B cell (primary cell): ENCODE results near the gene BRIP1. TPM values are rescaled to one million over a fixed set of nuclear protein-coding genes. Genes with fewer than 3 reads are reported as not detected.
"Not testable (repeated sequence)": the region's sequence is repeated elsewhere in the genome, so short reads cannot be mapped to it uniquely, and the experiment has no call there.

ENCODE experiments used
- ATAC-seq: fragments of 200-7000 bp; cut with Tn5 transposase; one replicate; pipeline ENCODE4 v1.10.0; 2021; ENCODE audit warnings: low read depth, mild to moderate bottlenecking, moderate number of reproducible peaks, moderate library complexity
- CTCF ChIA-PET: fragments of 350-600 bp; sonication (Branson Sonifier 250); formaldehyde crosslinking; loops from one replicate; lab custom pipeline; 2021; ENCODE audit warnings: antibody characterized with exemption, inconsistent platforms; lab: Charles Lee
- POLR2A ChIA-PET: fragments of 350-600 bp; sonication (Branson Sonifier 250); formaldehyde crosslinking; loops from one replicate; lab custom pipeline; 2021; ENCODE audit warnings: antibody characterized with exemption; lab: Charles Lee
- DNase-seq: peaks from one replicate; pipeline ENCODE4 v3.0.0; 2013
- H2AFZ ChIP-seq: 2 replicates; pipeline ENCODE4 v1.6.1; 2012; ENCODE audit warnings: mild to moderate bottlenecking, low read depth, low read length; ENCODE audit not compliant: insufficient read depth, poor library complexity, severe bottlenecking
- H3K27ac ChIP-seq, 2 donors: 1 replicate in 1 of 2; 2 replicates in 1 of 2; pipeline ENCODE4 v1.5.1; 2012 to 2013; ENCODE audit warnings: low read length in 2 of 2, mild to moderate bottlenecking in 2 of 2, moderate library complexity in 1 of 2
- H3K27me3 ChIP-seq, 4 experiments: fragments of 200-600 bp in 1 of 4; sonication (generic) in 1 of 4; replicated peaks in 1 of 4; 1 replicate in 2 of 4; 2 replicates in 2 of 4; pipeline versions ENCODE4 v1.6.1 to v1.7.0; 2013 to 2016; ENCODE audit warnings: low read length in 3 of 4, mild to moderate bottlenecking in 2 of 4, mixed read lengths in 1 of 4, moderate library complexity in 1 of 4; ENCODE audit not compliant: insufficient read depth in 4 of 4, control insufficient read depth in 3 of 4; ENCODE audit errors: control extremely low read depth in 1 of 4
- H3K36me3 ChIP-seq, 2 experiments: replicated peaks in 1 of 2; 1 replicate in 1 of 2; 2 replicates in 1 of 2; pipeline versions ENCODE4 v1.6.1 to v1.7.1; 2013; ENCODE audit warnings: low read length in 1 of 2; ENCODE audit not compliant: insufficient read depth in 2 of 2, control insufficient read depth in 1 of 2; ENCODE audit errors: control extremely low read depth in 1 of 2, extremely low read depth in 1 of 2
- H3K4me1 ChIP-seq, 2 donors: fragments of 200-600 bp in 1 of 2; sonication (generic) in 1 of 2; 1 replicate in 1 of 2; 2 replicates in 1 of 2; pipeline versions ENCODE4 v1.5.1 to v1.6.1; 2013 to 2017; ENCODE audit warnings: low read length in 2 of 2; ENCODE audit not compliant: control insufficient read depth in 2 of 2, insufficient read depth in 2 of 2
- H3K4me2 ChIP-seq: replicated peaks from 2 replicates; pipeline ENCODE3; 2012; ENCODE audit warnings: mild to moderate bottlenecking, low read depth, low read length; ENCODE audit not compliant: poor library complexity, severe bottlenecking
- H3K4me3 ChIP-seq, 5 experiments: fragments of 200-600 bp in 1 of 5; sonication (generic) in 1 of 5; 1 replicate in 3 of 5; 2 replicates in 2 of 5; pipeline versions ENCODE4 v1.5.1 to v1.7.0; 2011 to 2016; ENCODE audit warnings: low read length in 4 of 5, mild to moderate bottlenecking in 4 of 5, low read depth in 2 of 5, control low read depth in 1 of 5, moderate library complexity in 1 of 5; ENCODE audit not compliant: insufficient read depth in 1 of 5; ENCODE audit errors: control extremely low read depth in 1 of 5, extremely low read depth in 1 of 5
- H3K79me2 ChIP-seq: fragments of 200-600 bp; sonication (generic); one replicate; pipeline ENCODE4 v1.6.0; 2016; ENCODE audit warnings: low read length; ENCODE audit not compliant: control insufficient read depth, insufficient read depth
- H3K9ac ChIP-seq: fragments of 200-600 bp; sonication (generic); 2 replicates; pipeline ENCODE4 v1.6.1; 2017; ENCODE audit warnings: mild to moderate bottlenecking, low read length, moderate library complexity
- H3K9me3 ChIP-seq, 3 donors: one replicate each; pipeline versions ENCODE4 v1.6.1 to v1.7.1; 2013; ENCODE audit warnings: low read length in 2 of 3; ENCODE audit not compliant: control insufficient read depth in 2 of 3, insufficient read depth in 1 of 3; ENCODE audit errors: control extremely low read depth in 1 of 3
- H4K20me1 ChIP-seq: 2 replicates; pipeline ENCODE4 v1.6.0; 2012; ENCODE audit warnings: mild to moderate bottlenecking, low read length; ENCODE audit not compliant: insufficient read depth, control insufficient read depth, poor library complexity, severe bottlenecking
- H3K27ac Mint-ChIP-seq: one replicate; pipeline ENCODE4 v1.8.0; 2021; ENCODE audit warnings: mixed read lengths
- H3K27me3 Mint-ChIP-seq: one replicate; pipeline ENCODE4 v1.8.0; 2021; ENCODE audit warnings: mixed read lengths
- H3K4me1 Mint-ChIP-seq: one replicate; pipeline ENCODE4 v1.8.0; 2021; ENCODE audit warnings: mixed read lengths
- H3K4me3 Mint-ChIP-seq: one replicate; pipeline ENCODE4 v1.8.0; 2021; ENCODE audit warnings: mixed read lengths
- H3K9me3 Mint-ChIP-seq: one replicate; pipeline ENCODE4 v1.8.0; 2022; ENCODE audit warnings: mixed read lengths; ENCODE audit not compliant: insufficient read depth
- CTCF ChIP-seq: fragments of 200-600 bp; IDR thresholded peaks from one replicate; pipeline ENCODE4 v1.8.0; 2022; ENCODE audit warnings: antibody characterized with exemption, mild to moderate bottlenecking
- EZH2 ChIP-seq: IDR thresholded peaks from 2 replicates; pipeline ENCODE4 v1.6.1; 2012; ENCODE audit warnings: borderline replicate concordance, low read depth, mild to moderate bottlenecking, moderate library complexity, low read length; ENCODE audit not compliant: insufficient read depth, poor library complexity, severe bottlenecking
- WGBS: methylation state at CpG from one replicate; pipeline ENCODE4 v1.1.5; 2013; ENCODE audit warnings: missing lambda C conversion rate; ENCODE audit not compliant: insufficient coverage; 5-methylcytosine and 5-hydroxymethylcytosine counted together
- intact Hi-C: fragments of 100-400 bp; cut with micrococcal nuclease; formaldehyde crosslinking; loops from one replicate; pipeline ENCODE4 v1.10.0; 2022
- polyA plus RNA-seq: library from polyadenylated mRNA; depleted of rRNA; stranded (reverse); fragments of >200 nt; gene quantifications from 2 replicates; pipeline ENCODE4 v1.2.3, GENCODE V29; 2012
- total RNA-seq, 2 donors: library from RNA; stranded (reverse); fragments of 120-200 nt in 1 of 2; gene quantifications; 1 replicate in 1 of 2; 2 replicates in 1 of 2; pipeline versions ENCODE4 v1.2.3 to v1.2.4, GENCODE V29; 2013 to 2022

BRIP1 gene
- total and polyA plus RNA-seq, 2 donors (not counting 1 experiment from before 2014, with no cell fraction given) = 0.89 to 2.4 TPM

DNA sequence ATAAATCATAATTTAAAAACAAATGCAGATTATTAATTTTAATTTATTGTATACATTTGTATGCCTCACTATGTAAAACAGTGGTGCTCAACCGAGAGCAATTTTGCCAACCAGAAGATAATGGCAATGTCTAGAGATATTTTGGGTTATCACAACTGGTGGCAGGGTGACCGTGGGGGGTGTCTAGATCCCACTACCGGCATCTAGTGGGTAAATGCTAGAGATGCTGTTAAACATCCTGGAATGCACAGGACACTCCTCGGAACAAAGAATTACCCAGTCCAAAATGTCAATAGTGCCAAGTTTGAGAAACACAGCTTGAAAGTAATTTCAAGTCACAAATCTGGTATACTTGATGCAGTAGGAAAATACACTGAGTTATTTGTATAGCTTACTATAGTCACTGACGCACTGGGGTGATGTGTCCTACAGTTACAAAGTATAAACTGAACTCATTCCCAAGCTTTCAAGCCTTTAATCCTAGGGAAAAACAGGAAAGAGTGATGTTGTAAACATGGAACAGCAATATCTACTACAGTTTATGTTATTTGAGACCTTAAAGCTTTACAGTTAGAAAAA is 133.5 kb downstream of the BRIP1 start:
- Mint-ChIP-seq H3K4me1 (no peaks in the 10 kb centered on the region), H3K27ac (no peak overlapping the region), H3K9me3 (no peaks in the 10 kb centered on the region), H3K27me3 (no peaks in the 10 kb centered on the region), H3K4me3 (no peak overlapping the region)
- no peak overlapping the region for H3K4me2 ChIP-seq
- intact Hi-C loops = no loop called here
- no peak for ATAC-seq
- WGBS = 100% methylated on average over 3 of the region's 5 CpGs
- no peaks in the 10 kb centered on the region for H3K36me3 ChIP-seq
- ChIA-PET CTCF (no interaction called here), POLR2A (no interaction called here)
- H3K9me3 ChIP-seq = no peaks in the 10 kb centered on the region
- no peaks in the 10 kb centered on the region for H3K4me1 ChIP-seq
- no peaks in the 10 kb centered on the region for H4K20me1 ChIP-seq
- H3K4me3 ChIP-seq = no peak overlapping the region
- H3K27ac ChIP-seq = no peak overlapping the region
- no peak for DNase-seq
- TF ChIP-seq EZH2 (no peak), CTCF (no peak)
- H2AFZ ChIP-seq = no peak overlapping the region
- H3K27me3 ChIP-seq = no peaks in the 10 kb centered on the region
- H3K9ac ChIP-seq = no peak overlapping the region
- H3K79me2 ChIP-seq = no peaks in the 10 kb centered on the region

DNA sequence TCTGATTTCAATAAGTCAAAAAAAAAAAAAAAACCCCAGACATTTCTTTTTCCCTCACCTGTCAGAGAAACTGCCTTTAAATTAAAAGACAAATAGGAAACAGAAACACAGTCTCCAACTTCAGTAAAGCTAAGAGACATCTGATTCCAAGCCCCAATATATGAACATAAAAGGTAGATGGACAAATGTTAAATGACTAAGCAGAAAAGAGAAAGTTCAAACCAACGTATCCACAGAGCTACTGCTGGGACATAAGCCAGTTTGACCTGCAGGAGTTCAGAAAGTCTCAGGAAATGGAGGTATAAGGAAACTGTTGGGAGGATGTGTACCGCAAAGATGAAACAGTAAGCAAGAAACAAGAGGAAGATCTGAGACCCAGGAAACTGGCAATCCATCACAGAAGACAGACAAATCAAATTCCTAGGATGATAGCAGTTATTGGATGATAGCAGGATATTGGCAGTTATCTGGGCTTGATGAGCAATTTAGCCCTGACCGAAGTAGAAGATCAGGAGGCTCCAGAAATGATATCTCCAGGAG is 135.0 kb downstream of the BRIP1 start:
- no peak overlapping the region for H3K9ac ChIP-seq
- H3K27me3 ChIP-seq = no peaks in the 10 kb centered on the region
- POLR2A ChIA-PET = no interaction called here
- no peaks in the 10 kb centered on the region for H3K36me3 ChIP-seq
- Mint-ChIP-seq H3K27ac (no peak overlapping the region), H3K4me1 (no peaks in the 10 kb centered on the region), H3K9me3 (no peaks in the 10 kb centered on the region), H3K27me3 (no peaks in the 10 kb centered on the region), H3K4me3 (no peak overlapping the region)
- no peak for ATAC-seq
- H2AFZ ChIP-seq = no peak overlapping the region
- CTCF ChIA-PET = interaction anchor here (0.7 kb wide), 1 partner anchor 757 kb away, joined by 4 read pairs; no protein-coding TSS in a partner anchor
- intact Hi-C loops = no loop called here
- 85% methylated on average over 2 of the region's 3 CpGs for WGBS
- no peaks in the 10 kb centered on the region for H3K9me3 ChIP-seq
- DNase-seq = no peak
- no peaks in the 10 kb centered on the region for H3K79me2 ChIP-seq
- TF ChIP-seq EZH2 = no peak
- no peak for TF ChIP-seq CTCF
- no peaks in the 10 kb centered on the region for H4K20me1 ChIP-seq
- no peaks in the 10 kb centered on the region for H3K4me1 ChIP-seq
- H3K4me2 ChIP-seq = no peak overlapping the region
- no peak overlapping the region for H3K4me3 ChIP-seq
- no peak overlapping the region for H3K27ac ChIP-seq

GRCh38 chr17:61727798-61728197 is 135.5 kb downstream of the BRIP1 start:
- H3K4me1 Mint-ChIP-seq, H4K20me1 ChIP-seq, H3K9me3 Mint-ChIP-seq, H3K27me3 ChIP-seq, H3K9ac ChIP-seq, intact Hi-C loops, H3K36me3 ChIP-seq, H3K27me3 Mint-ChIP-seq, H3K79me2 ChIP-seq, H3K9me3 ChIP-seq, DNase-seq, H2AFZ ChIP-seq, POLR2A ChIA-PET, CTCF ChIA-PET, ATAC-seq, H3K4me1 ChIP-seq, H3K4me3 Mint-ChIP-seq, H3K4me3 ChIP-seq, H3K27ac Mint-ChIP-seq, H3K27ac ChIP-seq, H3K4me2 ChIP-seq: not testable (repeated sequence)
- WGBS = 100% methylated on average over 5 of the region's 8 CpGs
